GM12801 (cell line): ENCODE measurements around the gene CERS6.

Source experiments
- CTCF ChIP-seq: IDR thresholded peaks from one replicate; pipeline ENCODE4 v1.5.1; 2011; ENCODE audit warnings: control low read depth; ENCODE audit not compliant: insufficient read length; ENCODE audit errors: extremely low read depth

Gene CERS6

GRCh38 chr2:168434146-168434545 is 21.9 kb upstream of the CERS6 start:
- no peak for TF ChIP-seq CTCF

- no peak for TF ChIP-seq CTCF
These were observed 19.2 kb upstream of the CERS6 start for GRCh38 chr2:168436840-168437239.

GRCh38 chr2:168438553-168438952 is 17.5 kb upstream of the CERS6 start:
- TF ChIP-seq CTCF: no peak

GRCh38 chr2:168439536-168439935 is 16.5 kb upstream of the CERS6 start:
- no peak for TF ChIP-seq CTCF

- no peak for TF ChIP-seq CTCF
These were observed 14.7 kb upstream of the CERS6 start for GRCh38 chr2:168441214-168441872.

- no peak for TF ChIP-seq CTCF
These were observed 12.3 kb upstream of the CERS6 start for GRCh38 chr2:168443818-168444217.

- no peak for TF ChIP-seq CTCF
These were observed 10.1 kb upstream of the CERS6 start for GRCh38 chr2:168445960-168446359.
